GM23248 (cell line): ENCODE results near the gene MEX3A.

Source experiments
- EZH2 ChIP-seq: fragments of 200-600 bp; sonication (generic); IDR thresholded peaks from 2 replicates; pipeline ENCODE4 v1.6.1; 2018; ENCODE audit warnings: antibody characterized with exemption, mild to moderate bottlenecking; ENCODE audit not compliant: insufficient read depth, poor library complexity, severe bottlenecking
- EZH2phosphoT487 ChIP-seq: fragments of 200-600 bp; sonication (generic); IDR thresholded peaks from 2 replicates; pipeline ENCODE4 v1.6.1; 2018; ENCODE audit warnings: antibody characterized with exemption, moderate library complexity, mild to moderate bottlenecking, low read depth; ENCODE audit not compliant: insufficient read depth

DNA sequence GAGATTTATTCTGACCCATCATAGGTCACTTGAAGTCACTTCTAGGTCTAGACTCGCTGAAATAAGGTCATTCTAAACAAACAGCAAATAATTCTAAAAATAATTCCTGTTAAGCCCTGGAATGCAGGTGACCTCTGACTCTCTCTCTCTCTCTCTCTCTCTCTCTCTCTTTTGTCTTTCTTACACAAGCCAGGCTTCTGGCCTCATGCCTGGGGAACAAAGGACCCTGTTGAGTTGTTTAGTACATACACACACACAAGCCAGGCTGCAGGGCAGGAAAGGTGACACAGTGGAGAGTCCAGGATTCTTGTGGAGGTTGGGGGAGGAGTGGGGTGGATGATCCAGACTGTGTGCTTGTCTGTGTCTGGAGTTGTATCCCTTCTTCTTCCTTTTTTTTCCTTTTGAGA lies 4.0 kb upstream of the MEX3A start:
- TF ChIP-seq EZH2phosphoT487 (no peak), EZH2 (no peak)
